MV-4-11 (cell line): ENCODE results near the gene KLHL18.
"Not testable (repeated sequence)": the region's sequence is repeated elsewhere in the genome, so short reads cannot be mapped to it uniquely, and the experiment has no call there.

Source experiments
- DNase-seq: peaks from one replicate; lab custom pipeline; 2025; lab: John Stamatoyannopoulos, UW

The KLHL18 gene

GRCh38 chr3:47282424-47283192 lies at the start of gene KLHL18, which contains the start of gene KIF9:
Gene KLHL18 (plus strand): TSS chr3:47282944. CDS start chr3:47282966, 22 bp downstream.
Gene KIF9 (minus strand): TSS chr3:47282799. CDS start chr3:47277374, 5,425 bp downstream.
- DNase-seq: peak; percentile 91

- DNase-seq: no peak
Observed at GRCh38 chr3:47238017-47238416, 44.7 kb upstream of the KLHL18 start.

- DNase-seq: no peak
Observed at GRCh38 chr3:47239929-47240328, 42.8 kb upstream of the KLHL18 start.

- DNase-seq: no peak
Observed at GRCh38 chr3:47243419-47244147, 39.2 kb upstream of the KLHL18 start.

GRCh38 chr3:47244531-47245100 lies 38.1 kb upstream of the KLHL18 start:
- DNase-seq: no peak

- no peak for DNase-seq
Observed at GRCh38 chr3:47245271-47245670, 37.5 kb upstream of the KLHL18 start.

GRCh38 chr3:47247131-47248064 lies 35.3 kb upstream of the KLHL18 start:
- DNase-seq: no peak

GRCh38 chr3:47250309-47251060 lies 32.3 kb upstream of the KLHL18 start:
- peak; percentile 54 for DNase-seq

- not testable (repeated sequence) for DNase-seq
Observed at GRCh38 chr3:47251085-47251484, 31.7 kb upstream of the KLHL18 start.

GRCh38 chr3:47251689-47252088 lies 31.1 kb upstream of the KLHL18 start:
- no peak for DNase-seq

GRCh38 chr3:47256331-47256730 lies 26.4 kb upstream of the KLHL18 start:
- DNase-seq: not testable (repeated sequence)

- DNase-seq: no peak
Observed at GRCh38 chr3:47259114-47259513, 23.6 kb upstream of the KLHL18 start.

GRCh38 chr3:47260605-47261004 lies 22.1 kb upstream of the KLHL18 start:
- no peak for DNase-seq

GRCh38 chr3:47261301-47261700 lies 21.4 kb upstream of the KLHL18 start:
- peak; percentile 62 for DNase-seq

GRCh38 chr3:47265008-47265407 lies 17.7 kb upstream of the KLHL18 start:
- no peak for DNase-seq

- no peak for DNase-seq
Observed at GRCh38 chr3:47265725-47266428, 16.9 kb upstream of the KLHL18 start.

GRCh38 chr3:47266709-47267489 lies 15.8 kb upstream of the KLHL18 start:
- peak; percentile 96 for DNase-seq

- DNase-seq: no peak
Observed at GRCh38 chr3:47267490-47267824, 15.3 kb upstream of the KLHL18 start.

- DNase-seq: no peak
Observed at GRCh38 chr3:47270526-47270925, 12.2 kb upstream of the KLHL18 start.

- no peak for DNase-seq
Observed at GRCh38 chr3:47273564-47273963, 9.2 kb upstream of the KLHL18 start.
